H1 (cell line): ENCODE data around the gene MAGI2. TPM values are rescaled to one million over a fixed set of nuclear protein-coding genes. Genes with fewer than 3 reads are reported as not detected.

Experiments
- CTCF ChIA-PET: fragments of 300-600 bp; sonication (Branson Sonifier 250); formaldehyde crosslinking; loops from one replicate; lab custom pipeline; 2021; ENCODE audit not compliant: partially characterized antibody; lab: Charles Lee
- POLR2A ChIA-PET: fragments of 300-600 bp; sonication (Branson Sonifier 250); formaldehyde crosslinking; loops from one replicate; lab custom pipeline; 2021; ENCODE audit warnings: inconsistent platforms; ENCODE audit not compliant: partially characterized antibody; lab: Charles Lee
- DNase-seq, 2 experiments: peaks; one replicate each; pipeline versions ENCODE4 v3.0.0 to v3.0.0-alpha.2; 2010 to 2022; ENCODE audit warnings: low spot score in 2 of 2, low read depth in 1 of 2, mixed read lengths in 1 of 2
- FAIRE-seq: peaks from 2 replicates; lab custom pipeline; 2011; peaks lifted over from hg19 to GRCh38; lab: Jason Lieb, UNC
- H2AFZ ChIP-seq: 2 replicates; pipeline ENCODE4 v1.8.1; 2012; ENCODE audit warnings: low read length, inconsistent platforms
- H2AK5ac ChIP-seq: 2 replicates; pipeline ENCODE4 v1.6.1; 2013; ENCODE audit warnings: low read depth, low read length
- H2BK120ac ChIP-seq: replicated peaks from 2 replicates; pipeline ENCODE3; 2013; ENCODE audit warnings: low read depth, low read length, inconsistent platforms
- H2BK12ac ChIP-seq: 2 replicates; pipeline ENCODE4 v1.6.1; 2013; ENCODE audit warnings: low read depth, low read length
- H2BK15ac ChIP-seq: 2 replicates; pipeline ENCODE4 v1.6.1; 2013; ENCODE audit warnings: low read length
- H2BK20ac ChIP-seq: 2 replicates; pipeline ENCODE4 v1.6.1; 2013; ENCODE audit warnings: low read length
- H2BK5ac ChIP-seq: 2 replicates; pipeline ENCODE4 v1.6.1; 2013; ENCODE audit warnings: low read depth, low read length
- H3K14ac ChIP-seq: 2 replicates; pipeline ENCODE4 v1.6.1; 2013; ENCODE audit warnings: inconsistent platforms; ENCODE audit not compliant: insufficient read length
- H3K18ac ChIP-seq: 2 replicates; pipeline ENCODE4 v1.6.1; 2013; ENCODE audit warnings: low read length; ENCODE audit errors: extremely low read depth
- H3K23ac ChIP-seq: 2 replicates; pipeline ENCODE4 v1.6.1; 2013; ENCODE audit warnings: inconsistent platforms; ENCODE audit not compliant: insufficient read length
- H3K23me2 ChIP-seq: 2 replicates; pipeline ENCODE4 v1.6.1; 2013; ENCODE audit warnings: low read depth, low read length
- H3K27ac ChIP-seq: 2 replicates; pipeline ENCODE4 v1.6.1; 2011; ENCODE audit warnings: low read depth, low read length, inconsistent platforms
- H3K27me3 ChIP-seq, 4 experiments: replicated peaks in 1 of 4; 1 replicate in 1 of 4; 2 replicates in 3 of 4; pipeline versions ENCODE4 v1.6.1 to v1.8.1; 2011 to 2013; ENCODE audit warnings: low read length in 3 of 4, mild to moderate bottlenecking in 3 of 4, inconsistent platforms in 2 of 4, mixed read lengths in 2 of 4, moderate library complexity in 1 of 4; ENCODE audit not compliant: control insufficient read depth in 3 of 4, insufficient read depth in 3 of 4; ENCODE audit errors: extremely low read depth in 1 of 4
- H3K36me3 ChIP-seq, 4 experiments: 2 replicates each; pipeline versions ENCODE4 v1.6.1 to v1.8.1; 2011 to 2013; ENCODE audit warnings: mild to moderate bottlenecking in 4 of 4, low read length in 3 of 4, moderate library complexity in 2 of 4, control low read depth in 1 of 4, inconsistent platforms in 1 of 4; ENCODE audit not compliant: insufficient read depth in 4 of 4, control insufficient read depth in 2 of 4
- H3K4ac ChIP-seq: replicated peaks from 2 replicates; pipeline ENCODE3; 2013; ENCODE audit warnings: low read length, low read depth, mixed read lengths, inconsistent platforms; ENCODE audit not compliant: insufficient read length
- H3K4me1 ChIP-seq, 4 experiments: replicated peaks in 1 of 4; 1 replicate in 1 of 4; 2 replicates in 3 of 4; pipeline versions ENCODE4 v1.6.1 to v1.8.1; 2011 to 2013; ENCODE audit warnings: low read length in 3 of 4, inconsistent platforms in 2 of 4, mixed read lengths in 1 of 4; ENCODE audit not compliant: insufficient read depth in 4 of 4, control insufficient read depth in 3 of 4
- H3K4me2 ChIP-seq, 2 experiments: 2 replicates each; pipeline versions ENCODE4 v1.6.1 to v1.8.1; 2011 to 2013; ENCODE audit warnings: low read depth in 2 of 2, low read length in 2 of 2, control low read depth in 1 of 2, inconsistent platforms in 1 of 2, mild to moderate bottlenecking in 1 of 2; ENCODE audit not compliant: insufficient read depth in 1 of 2
- H3K4me3 ChIP-seq, 4 experiments: fragments of 200-600, 300-600 bp in 1 of 4; sonication (generic), shearing (Covaris generic), sonication (Bioruptor Twin) in 1 of 4; 2 replicates each; pipeline versions ENCODE4 v1.5.1 to v1.8.1; 2011 to 2016; ENCODE audit warnings: low read length in 4 of 4, low read depth in 3 of 4, control low read depth in 2 of 4, inconsistent platforms in 2 of 4, mild to moderate bottlenecking in 2 of 4, mixed read lengths in 1 of 4, moderate library complexity in 1 of 4; ENCODE audit not compliant: insufficient read depth in 2 of 4; ENCODE audit errors: extremely low read depth in 1 of 4
- H3K56ac ChIP-seq: replicated peaks from 2 replicates; pipeline ENCODE3; 2013; ENCODE audit warnings: low read depth, mild to moderate bottlenecking, mixed read lengths, low read length, inconsistent platforms; ENCODE audit not compliant: insufficient read length
- H3K79me1 ChIP-seq: 2 replicates; pipeline ENCODE4 v1.6.1; 2013; ENCODE audit warnings: low read depth, low read length, control low read depth
- H3K79me2 ChIP-seq, 2 experiments: 2 replicates each; pipeline versions ENCODE4 v1.6.1 to v1.8.1; 2012 to 2013; ENCODE audit warnings: low read length in 2 of 2, mild to moderate bottlenecking in 2 of 2, inconsistent platforms in 1 of 2; ENCODE audit not compliant: insufficient read depth in 2 of 2, control insufficient read depth in 1 of 2
- H3K9ac ChIP-seq, 4 experiments: replicated peaks in 1 of 4; 1 replicate in 1 of 4; 2 replicates in 3 of 4; pipeline versions ENCODE4 v1.6.1 to v1.8.1; 2011 to 2013; ENCODE audit warnings: low read depth in 3 of 4, low read length in 3 of 4, control low read depth in 2 of 4, mild to moderate bottlenecking in 2 of 4, moderate library complexity in 2 of 4, inconsistent platforms in 1 of 4; ENCODE audit errors: extremely low read depth in 1 of 4
- H3K9me3 ChIP-seq, 2 experiments: 2 replicates each; pipeline versions ENCODE4 v1.6.1 to v1.8.1; 2012 to 2013; ENCODE audit warnings: mild to moderate bottlenecking in 2 of 2, moderate library complexity in 2 of 2, control low read depth in 1 of 2, inconsistent platforms in 1 of 2, low read depth in 1 of 2, low read length in 1 of 2, mixed read lengths in 1 of 2; ENCODE audit not compliant: insufficient read depth in 2 of 2
- H4K20me1 ChIP-seq, 2 experiments: replicated peaks in 1 of 2; 2 replicates each; pipeline versions ENCODE3 to v1.8.1; 2011 to 2013; ENCODE audit warnings: inconsistent platforms in 2 of 2, low read length in 2 of 2, mild to moderate bottlenecking in 1 of 2; ENCODE audit not compliant: insufficient read depth in 2 of 2, control insufficient read depth in 1 of 2
- H4K5ac ChIP-seq: 2 replicates; pipeline ENCODE4 v1.6.1; 2013; ENCODE audit warnings: low read length, low read depth, mixed read lengths, inconsistent platforms; ENCODE audit not compliant: insufficient read length
- H4K8ac ChIP-seq: 2 replicates; pipeline ENCODE4 v1.8.0; 2013; ENCODE audit warnings: mild to moderate bottlenecking, moderate library complexity, low read length, inconsistent platforms; ENCODE audit not compliant: insufficient read depth; ENCODE audit errors: extremely low read depth
- H4K91ac ChIP-seq: replicated peaks from 2 replicates; pipeline ENCODE3; 2013; ENCODE audit warnings: low read length, mixed read lengths, inconsistent platforms; ENCODE audit not compliant: insufficient read length
- ASH2L ChIP-seq: fragments of 200-600, 300-600 bp; sonication (generic); IDR thresholded peaks from one replicate; pipeline ENCODE4 v1.7.1; 2017; ENCODE audit warnings: low read length
- BCL11A ChIP-seq, 2 experiments: IDR thresholded peaks; one replicate each; pipeline ENCODE4 v1.6.1; 2011; ENCODE audit warnings: low read depth in 2 of 2, low read length in 2 of 2, mild to moderate bottlenecking in 2 of 2
- CBX5 ChIP-seq: fragments of 300-800, 300-1000 bp; sonication (generic); IDR thresholded peaks from 2 replicates; pipeline ENCODE4 v1.7.1; 2016; ENCODE audit warnings: antibody characterized with exemption, low read length, low read depth
- CEBPB ChIP-seq: IDR thresholded peaks from 2 replicates; pipeline ENCODE4 v1.6.1; 2012; ENCODE audit warnings: low read depth, low read length
- JUND ChIP-seq: IDR thresholded peaks from 2 replicates; pipeline ENCODE4 v1.6.1; 2011; ENCODE audit warnings: mild to moderate bottlenecking, improper control_type of control experiment, low read length
- KDM1A ChIP-seq: fragments of 200-600, 300-600 bp; sonication (generic); IDR thresholded peaks from 2 replicates; pipeline ENCODE4 v1.7.1; 2016; ENCODE audit warnings: mild to moderate bottlenecking, low read length, borderline replicate concordance
- MAFK ChIP-seq: IDR thresholded peaks from 2 replicates; pipeline ENCODE4 v1.6.1; 2012; ENCODE audit warnings: low read depth, mild to moderate bottlenecking, improper control_type of control experiment, low read length
- NRF1 ChIP-seq: IDR thresholded peaks from 2 replicates; pipeline ENCODE4 v1.6.1; 2011; ENCODE audit warnings: mild to moderate bottlenecking, low read depth, low read length, improper control_type of control experiment
- POLR2A ChIP-seq, 2 experiments: IDR thresholded peaks; 1 replicate in 1 of 2; 2 replicates in 1 of 2; pipeline ENCODE4 v1.6.1; 2011; ENCODE audit warnings: low read depth in 2 of 2, low read length in 2 of 2, mild to moderate bottlenecking in 2 of 2; ENCODE audit errors: control extremely low read depth in 1 of 2
- SP1 ChIP-seq: IDR thresholded peaks from 2 replicates; pipeline ENCODE4 v1.6.1; 2011; ENCODE audit warnings: low read depth, low read length
- SP2 ChIP-seq: IDR thresholded peaks from 2 replicates; pipeline ENCODE4 v1.6.1; 2012; ENCODE audit warnings: mild to moderate bottlenecking, low read length, inconsistent platforms
- TAF7 ChIP-seq: optimal IDR thresholded peaks from 2 replicates; pipeline ENCODE3; 2011; ENCODE audit warnings: low read depth, mild to moderate bottlenecking, inconsistent platforms, low read length, moderate library complexity, borderline replicate concordance
- ZNF274 ChIP-seq: IDR thresholded peaks from 2 replicates; pipeline ENCODE4 v1.7.0; 2012; ENCODE audit warnings: low read length, borderline replicate concordance; ENCODE audit errors: extremely low read depth
- WGBS, 2 experiments: shearing (Covaris generic) in 1 of 2; methylation state at CpG; one replicate each; pipeline versions ENCODE4 v1.1.6 to v1.1.7; 2013 to 2015; ENCODE audit warnings: low lambda C conversion rate in 2 of 2, mixed read lengths in 2 of 2, inconsistent platforms in 1 of 2, low coverage in 1 of 2, missing lambda C conversion rate in 1 of 2; ENCODE audit not compliant: insufficient replicate concordance in 2 of 2, insufficient coverage in 1 of 2, insufficient read length in 1 of 2; ENCODE audit errors: extremely low coverage in 1 of 2, missing lambda C conversion rate in 1 of 2; 5-methylcytosine and 5-hydroxymethylcytosine counted together
- polyA plus RNA-seq, 7 experiments: library from polyadenylated mRNA; depleted of rRNA in 3 of 7; stranded (reverse) in 5 of 7; unstranded in 2 of 7; fragments of >200 nt in 5 of 7; fragments of 200-250 nt in 2 of 7; gene quantifications; 1 replicate in 5 of 7; 2 replicates in 1 of 7; 4 replicates in 1 of 7; pipeline versions ENCODE4 v1.2.1 to v1.2.3, GENCODE V29; 2011 to 2013; ENCODE audit warnings: missing spikeins in 2 of 7, mixed read lengths in 2 of 7
- total RNA-seq: library from RNA; stranded (reverse); fragmentation: NEBNext Ultra II Directional; extraction: Animal tissue kit (Norgen Biotek cat#: 25700); gene quantifications from 2 replicates; pipeline ENCODE4 v1.2.1, GENCODE V29; 2021
- TF ChIP-seq, protein P1 (sequence below): IDR thresholded peaks from 2 replicates; pipeline ENCODE4 v1.6.1; 2012; ENCODE audit warnings: inconsistent platforms
- TF ChIP-seq, protein P2 (sequence below): IDR thresholded peaks from 2 replicates; pipeline ENCODE4 v1.6.1; 2011; ENCODE audit warnings: low read depth, mild to moderate bottlenecking, low read length; ENCODE audit not compliant: insufficient read depth

The MAGI2 gene
- total and polyA plus RNA-seq, 2 of the 8 experiments (the other 6 are each of a cell fraction or from before 2014, with no cell fraction given), result 6.0 to 27.3 TPM

DNA sequence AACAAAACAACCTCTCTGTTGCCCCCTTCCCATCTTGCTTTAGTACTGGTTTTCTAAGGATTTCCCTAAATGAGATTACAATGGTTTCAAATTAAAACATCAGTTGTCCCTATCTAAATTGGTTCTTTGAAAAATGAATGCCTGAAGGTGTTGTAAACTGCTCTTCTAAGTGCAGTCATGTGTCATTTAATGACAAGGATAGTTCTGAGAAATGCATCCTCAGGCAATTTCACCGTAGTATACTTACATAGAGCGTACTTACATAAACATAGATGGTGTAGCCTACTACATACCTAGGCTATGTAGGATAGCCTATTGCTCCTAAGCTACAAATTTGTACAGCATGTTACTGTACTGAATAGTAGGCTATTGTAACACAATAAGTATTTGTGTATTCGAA lies 278.1 kb downstream of the MAGI2 start:
- 95% methylated on average over 3 of the region's 3 CpGs; no CpG with 5 or more reads in 1 of the 2 experiments for WGBS, 2 experiments
- no peak overlapping the region for H3K23ac ChIP-seq
- TF ChIP-seq JUND (no peak), ASH2L (no peak), ZNF274 (no peak), NRF1 (no peak), MAFK (no peak), SP1 (no peak), POLR2A (IDR thresholded peaks at IDR 0.05; ENCODE audit: control extremely low read depth in 1 of 2, low read depth in 2 of 2, low read length in 2 of 2) (no peak), KDM1A (no peak), BCL11A (IDR thresholded peaks at IDR 0.05; ENCODE audit: low read depth in 2 of 2, low read length in 2 of 2) (no peak), CEBPB (no peak), TAF7 (no peak), SP2 (no peak), CBX5 (no peak)
- TF ChIP-seq, protein P1, sequence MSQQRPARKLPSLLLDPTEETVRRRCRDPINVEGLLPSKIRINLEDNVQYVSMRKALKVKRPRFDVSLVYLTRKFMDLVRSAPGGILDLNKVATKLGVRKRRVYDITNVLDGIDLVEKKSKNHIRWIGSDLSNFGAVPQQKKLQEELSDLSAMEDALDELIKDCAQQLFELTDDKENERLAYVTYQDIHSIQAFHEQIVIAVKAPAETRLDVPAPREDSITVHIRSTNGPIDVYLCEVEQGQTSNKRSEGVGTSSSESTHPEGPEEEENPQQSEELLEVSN, result no peak
- TF ChIP-seq, protein P2, sequence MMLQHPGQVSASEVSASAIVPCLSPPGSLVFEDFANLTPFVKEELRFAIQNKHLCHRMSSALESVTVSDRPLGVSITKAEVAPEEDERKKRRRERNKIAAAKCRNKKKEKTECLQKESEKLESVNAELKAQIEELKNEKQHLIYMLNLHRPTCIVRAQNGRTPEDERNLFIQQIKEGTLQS, result no peak

More for the DNA sequence above, 278.1 kb downstream of the MAGI2 start:
- Histone ChIP-seq H3K9me3 (no peaks in the 10 kb centered on the region), H4K8ac (no peak overlapping the region), H2BK120ac (no peak overlapping the region), H2BK15ac (no peak overlapping the region), H2BK12ac (no peak overlapping the region), H3K36me3 (no peaks in the 10 kb centered on the region), H4K91ac (no peak overlapping the region), H3K56ac (no peak overlapping the region), H3K79me1 (no peaks in the 10 kb centered on the region), H4K20me1 (no peaks in the 10 kb centered on the region), H3K4me3 (no peak overlapping the region), H3K4me1 (no peaks in the 10 kb centered on the region), H4K5ac (no peak overlapping the region), H3K18ac (no peak overlapping the region), H2BK20ac (no peak overlapping the region), H3K79me2 (no peaks in the 10 kb centered on the region), H2BK5ac (no peak overlapping the region), H2AK5ac (no peak overlapping the region), H3K27ac (no peak overlapping the region), H2AFZ (no peak overlapping the region), H3K4me2 (no peak overlapping the region), H3K14ac (no peak overlapping the region), H3K9ac (no peak overlapping the region), H3K4ac (no peak overlapping the region), H3K23me2 (no peaks in the 10 kb centered on the region), H3K27me3 (peaks cover 0 to 1% (median 0%) of the 10 kb centered on the region in 4 experiments; a peak in 1 of 7 replicates)
- DNase-seq (no peak), FAIRE-seq (no peak)
- ChIA-PET CTCF (interaction anchor here (0.7 to 2.7 kb wide), 6 partner anchors 9 to 1231 kb away, joined by 3 to 12 read pairs (median 4); no protein-coding TSS in a partner anchor), POLR2A (no interaction called here)
